ENCODE measurements around the gene FEZ2.

- TF ChIP-seq CTCF (CRISPR knock-in tag; IDR thresholded peaks at IDR 0.05) (no peak), TBL1XR1 (IDR thresholded peaks at IDR 0.05; ENCODE audit: borderline replicate concordance, low read length, partially characterized antibody) (no peak), ESRRA (CRISPR knock-in tag; IDR thresholded peaks at IDR 0.05; ENCODE audit: low read depth) (no peak), BHLHE40 (IDR thresholded peaks at IDR 0.05; ENCODE audit: low read length) (no peak), ZNF841 (CRISPR knock-in tag; IDR thresholded peaks at IDR 0.05; ENCODE audit: borderline replicate concordance) (no peak), NCOA5 (CRISPR knock-in tag; IDR thresholded peaks at IDR 0.05) (no peak), EEA1 (CRISPR knock-in tag; IDR thresholded peaks at IDR 0.05; ENCODE audit: borderline replicate concordance) (no peak)
Observed at GRCh38 chr2:36562973-36563532, 34.9 kb downstream of the FEZ2 start.
